ENCODE measurements around the gene USH1C. TPM values are rescaled to one million over a fixed set of nuclear protein-coding genes. Genes with fewer than 3 reads are reported as not detected.

Gene USH1C
- total RNA-seq, 1 experiment from 2014 or later: 17.5 TPM

GRCh38 chr11:17546240-17546639 is 2.0 kb upstream of the USH1C start:
- TF ChIP-seq, protein P1, sequence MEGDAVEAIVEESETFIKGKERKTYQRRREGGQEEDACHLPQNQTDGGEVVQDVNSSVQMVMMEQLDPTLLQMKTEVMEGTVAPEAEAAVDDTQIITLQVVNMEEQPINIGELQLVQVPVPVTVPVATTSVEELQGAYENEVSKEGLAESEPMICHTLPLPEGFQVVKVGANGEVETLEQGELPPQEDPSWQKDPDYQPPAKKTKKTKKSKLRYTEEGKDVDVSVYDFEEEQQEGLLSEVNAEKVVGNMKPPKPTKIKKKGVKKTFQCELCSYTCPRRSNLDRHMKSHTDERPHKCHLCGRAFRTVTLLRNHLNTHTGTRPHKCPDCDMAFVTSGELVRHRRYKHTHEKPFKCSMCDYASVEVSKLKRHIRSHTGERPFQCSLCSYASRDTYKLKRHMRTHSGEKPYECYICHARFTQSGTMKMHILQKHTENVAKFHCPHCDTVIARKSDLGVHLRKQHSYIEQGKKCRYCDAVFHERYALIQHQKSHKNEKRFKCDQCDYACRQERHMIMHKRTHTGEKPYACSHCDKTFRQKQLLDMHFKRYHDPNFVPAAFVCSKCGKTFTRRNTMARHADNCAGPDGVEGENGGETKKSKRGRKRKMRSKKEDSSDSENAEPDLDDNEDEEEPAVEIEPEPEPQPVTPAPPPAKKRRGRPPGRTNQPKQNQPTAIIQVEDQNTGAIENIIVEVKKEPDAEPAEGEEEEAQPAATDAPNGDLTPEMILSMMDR (IDR thresholded peaks at IDR 0.05; ENCODE audit: unreplicated experiment): no peak
- peaks cover 12% of the 10 kb centered on the region for H3K36me3 Mint-ChIP-seq (ENCODE audit: insufficient read depth, unreplicated experiment)

DNA sequence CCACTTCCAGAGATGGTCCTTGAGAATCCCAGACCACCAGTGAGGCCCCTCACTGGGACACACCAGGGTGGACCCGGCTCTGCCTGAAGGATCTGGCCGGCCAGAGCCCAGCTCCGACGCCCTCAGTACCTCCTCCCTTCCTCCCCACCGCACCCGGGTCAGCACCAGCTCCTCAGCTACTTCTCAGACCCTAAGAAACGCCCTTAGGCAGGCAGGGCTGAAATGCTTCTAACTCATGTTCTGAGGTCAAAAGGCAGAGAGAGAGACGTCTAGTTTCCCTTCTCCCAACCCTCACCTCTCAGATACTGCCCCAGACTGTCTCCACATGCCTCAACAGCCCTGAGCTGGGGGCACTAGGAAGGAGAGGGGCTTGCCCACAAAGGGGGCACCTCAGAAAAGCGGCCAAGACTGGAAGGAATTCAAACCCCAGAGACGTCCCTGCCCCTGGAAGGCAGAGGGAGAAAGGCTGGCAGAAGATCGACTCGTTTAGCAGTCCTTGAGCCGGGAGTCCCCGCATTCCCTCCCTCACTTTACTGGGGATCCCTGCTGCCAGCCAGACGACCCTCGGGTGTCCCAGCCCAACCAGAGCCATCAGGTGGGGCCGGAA is 539 bp downstream of the USH1C start:
- Mint-ChIP-seq H3K9me3 (ENCODE audit: low read depth, unreplicated experiment) (peaks cover 2% of the 10 kb centered on the region), H3K4me3 (ENCODE audit: low read depth, unreplicated experiment) (peak overlapping the region; percentile 70), H3K4me1 (ENCODE audit: low read depth, unreplicated experiment) (peaks cover 42% of the 10 kb centered on the region), H3K36me3 (ENCODE audit: insufficient read depth, unreplicated experiment) (peaks cover 12% of the 10 kb centered on the region), H3K27me3 (ENCODE audit: unreplicated experiment) (peaks cover 27% of the 10 kb centered on the region), H3K27ac (ENCODE audit: unreplicated experiment) (no peak overlapping the region)
- intact Hi-C loops (cut with micrococcal nuclease; ENCODE audit: unreplicated experiment): no loop called here
- BruUV-seq (replicated peaks): TSS peak; percentile 29
- no peak for DNase-seq
- CTCF ChIA-PET: interaction anchor here (0.6 to 1.9 kb wide), 5 partner anchors 12 to 191 kb away, joined by 3 to 6 read pairs (median 3); no protein-coding TSS in a partner anchor
- TF ChIP-seq, protein P1 (IDR thresholded peaks at IDR 0.05; ENCODE audit: unreplicated experiment): no peak

More at GRCh38 chr11:17546240-17546639, 2.0 kb upstream of the USH1C start:
- Mint-ChIP-seq H3K9me3 (ENCODE audit: low read depth, unreplicated experiment) (peaks cover 2% of the 10 kb centered on the region), H3K27me3 (ENCODE audit: unreplicated experiment) (peaks cover 45% of the 10 kb centered on the region), H3K27ac (ENCODE audit: unreplicated experiment) (no peak overlapping the region), H3K4me3 (ENCODE audit: low read depth, unreplicated experiment) (no peak overlapping the region), H3K4me1 (ENCODE audit: low read depth, unreplicated experiment) (peaks cover 31% of the 10 kb centered on the region)
- BruUV-seq (replicated peaks): no TSS peak
- CTCF ChIA-PET: no interaction called here
- intact Hi-C loops (cut with micrococcal nuclease; ENCODE audit: unreplicated experiment): no loop called here
- DNase-seq: no peak

GRCh38 chr11:17543041-17543440 is 1.2 kb downstream of the USH1C start:
- CTCF ChIA-PET: interaction anchor here (1.0 to 1.9 kb wide), 3 partner anchors 11 to 17 kb away, joined by 3 to 6 read pairs (median 3); no protein-coding TSS in a partner anchor
- Mint-ChIP-seq H3K4me1 (ENCODE audit: low read depth, unreplicated experiment) (peaks cover 42% of the 10 kb centered on the region), H3K9me3 (ENCODE audit: low read depth, unreplicated experiment) (peaks cover 2% of the 10 kb centered on the region)

GRCh38 chr11:17542249-17542648 is 2.0 kb downstream of the USH1C start:
- no TSS peak for BruUV-seq (replicated peaks)
- peaks cover 12% of the 10 kb centered on the region for H3K36me3 Mint-ChIP-seq (ENCODE audit: insufficient read depth, unreplicated experiment)
- CTCF ChIA-PET: interaction anchor here (1.9 kb wide), 1 partner anchor 14 kb away, joined by 6 read pairs; no protein-coding TSS in a partner anchor

More at GRCh38 chr11:17543041-17543440, 1.2 kb downstream of the USH1C start:
- TF ChIP-seq, protein P1 (IDR thresholded peaks at IDR 0.05; ENCODE audit: unreplicated experiment): no peak
- Mint-ChIP-seq H3K27me3 (ENCODE audit: unreplicated experiment) (peaks cover 25% of the 10 kb centered on the region), H3K36me3 (ENCODE audit: insufficient read depth, unreplicated experiment) (peaks cover 12% of the 10 kb centered on the region), H3K27ac (ENCODE audit: unreplicated experiment) (peak overlapping the region; percentile 56), H3K4me3 (ENCODE audit: low read depth, unreplicated experiment) (peak overlapping the region; percentile 70)
- no peak for DNase-seq
- intact Hi-C loops (cut with micrococcal nuclease; ENCODE audit: unreplicated experiment): no loop called here
- BruUV-seq (replicated peaks): no TSS peak

More at GRCh38 chr11:17542249-17542648, 2.0 kb downstream of the USH1C start:
- TF ChIP-seq, protein P1 (IDR thresholded peaks at IDR 0.05; ENCODE audit: unreplicated experiment): no peak
- peak; percentile 51 for DNase-seq
- intact Hi-C loops (cut with micrococcal nuclease; ENCODE audit: unreplicated experiment): no loop called here
- H3K27ac Mint-ChIP-seq (ENCODE audit: unreplicated experiment): peak overlapping the region; percentile 56
- H3K4me1 Mint-ChIP-seq (ENCODE audit: low read depth, unreplicated experiment): peaks cover 43% of the 10 kb centered on the region
- peaks cover 2% of the 10 kb centered on the region for H3K9me3 Mint-ChIP-seq (ENCODE audit: low read depth, unreplicated experiment)
- peaks cover 17% of the 10 kb centered on the region for H3K27me3 Mint-ChIP-seq (ENCODE audit: unreplicated experiment)
- H3K4me3 Mint-ChIP-seq (ENCODE audit: low read depth, unreplicated experiment): peak overlapping the region; percentile 70
